H9 (cell line): ENCODE results near the gene DSN1. TPM values are rescaled to one million over a fixed set of nuclear protein-coding genes. Genes with fewer than 3 reads are reported as not detected.

ENCODE experiments used
- DNase-seq: peaks from one replicate; pipeline ENCODE4 v3.0.0-alpha.2; 2017
- H2AFZ ChIP-seq: one replicate; pipeline ENCODE4 v1.6.1; 2013; ENCODE audit warnings: mild to moderate bottlenecking, low read length, control low read depth, moderate library complexity
- H2AK5ac ChIP-seq: 2 replicates; pipeline ENCODE4 v1.6.1; 2013; ENCODE audit warnings: low read length, control low read depth, mixed read lengths; ENCODE audit not compliant: insufficient read length
- H2BK120ac ChIP-seq: one replicate; pipeline ENCODE4 v1.6.1; 2013; ENCODE audit warnings: low read depth, mild to moderate bottlenecking, low read length, control low read depth, inconsistent platforms; ENCODE audit not compliant: poor library complexity, severe bottlenecking
- H2BK12ac ChIP-seq: 2 replicates; pipeline ENCODE4 v1.6.1; 2013; ENCODE audit warnings: low read length, control low read depth, mixed read lengths, low read depth; ENCODE audit not compliant: insufficient read length
- H2BK15ac ChIP-seq: 2 replicates; pipeline ENCODE4 v1.6.1; 2013; ENCODE audit warnings: low read depth, low read length, control low read depth
- H2BK20ac ChIP-seq: one replicate; pipeline ENCODE4 v1.6.1; 2013; ENCODE audit warnings: low read depth, mild to moderate bottlenecking, low read length, control low read depth, inconsistent platforms; ENCODE audit not compliant: poor library complexity, severe bottlenecking
- H2BK5ac ChIP-seq: 2 replicates; pipeline ENCODE4 v1.6.1; 2013; ENCODE audit warnings: low read length, control low read depth, mixed read lengths; ENCODE audit not compliant: insufficient read length
- H3K14ac ChIP-seq: 2 replicates; pipeline ENCODE4 v1.6.1; 2013; ENCODE audit warnings: low read length, control low read depth; ENCODE audit not compliant: insufficient read depth
- H3K18ac ChIP-seq: 2 replicates; pipeline ENCODE4 v1.6.1; 2013; ENCODE audit warnings: low read depth, mild to moderate bottlenecking, mixed read lengths, low read length, control low read depth; ENCODE audit not compliant: insufficient read length
- H3K23ac ChIP-seq: 2 replicates; pipeline ENCODE4 v1.6.1; 2013; ENCODE audit warnings: low read length, control low read depth, mixed read lengths, low read depth; ENCODE audit not compliant: insufficient read length
- H3K23me2 ChIP-seq: 2 replicates; pipeline ENCODE4 v1.6.1; 2013; ENCODE audit warnings: low read depth, mild to moderate bottlenecking, mixed read lengths, low read length, control low read depth; ENCODE audit not compliant: insufficient read length, poor library complexity, severe bottlenecking
- H3K27ac ChIP-seq: 2 replicates; pipeline ENCODE4 v1.5.1; 2013; ENCODE audit warnings: low read length, control low read depth, mixed read lengths, low read depth; ENCODE audit not compliant: insufficient read length
- H3K27me3 ChIP-seq: 2 replicates; pipeline ENCODE4 v1.6.1; 2013; ENCODE audit warnings: low read length, control low read depth, inconsistent platforms; ENCODE audit not compliant: insufficient read depth
- H3K4ac ChIP-seq: 2 replicates; pipeline ENCODE4 v1.6.1; 2013; ENCODE audit warnings: low read depth, mild to moderate bottlenecking, control low read depth, inconsistent platforms, low read length, moderate library complexity
- H3K4me1 ChIP-seq: 2 replicates; pipeline ENCODE4 v1.6.1; 2013; ENCODE audit warnings: low read length, control low read depth, inconsistent platforms; ENCODE audit not compliant: insufficient read depth
- H3K4me2 ChIP-seq: 2 replicates; pipeline ENCODE4 v1.6.1; 2013; ENCODE audit warnings: low read length, control low read depth, mixed read lengths; ENCODE audit not compliant: insufficient read length, insufficient read depth
- H3K56ac ChIP-seq: 2 replicates; pipeline ENCODE4 v1.6.1; 2013; ENCODE audit warnings: low read depth, mild to moderate bottlenecking, mixed read lengths, low read length, control low read depth; ENCODE audit not compliant: insufficient read length
- H3K79me1 ChIP-seq: 2 replicates; pipeline ENCODE4 v1.6.1; 2013; ENCODE audit warnings: low read depth, mild to moderate bottlenecking, moderate library complexity, low read length, control low read depth, inconsistent platforms; ENCODE audit not compliant: insufficient read depth, poor library complexity, severe bottlenecking
- H3K79me2 ChIP-seq: 2 replicates; pipeline ENCODE4 v1.6.1; 2013; ENCODE audit warnings: low read length, control low read depth, inconsistent platforms; ENCODE audit not compliant: insufficient read depth
- H3K9ac ChIP-seq: 2 replicates; pipeline ENCODE4 v1.6.1; 2013; ENCODE audit warnings: low read length, control low read depth, mixed read lengths; ENCODE audit not compliant: insufficient read length; ENCODE audit errors: extremely low read depth
- H3K9me3 ChIP-seq: one replicate; pipeline ENCODE4 v1.6.1; 2013; ENCODE audit warnings: low read depth, low read length, inconsistent platforms; ENCODE audit not compliant: control insufficient read depth
- H3T11ph ChIP-seq: one replicate; pipeline ENCODE4 v1.6.1; 2013; ENCODE audit warnings: mild to moderate bottlenecking, low read length, control low read depth, inconsistent platforms
- H4K20me1 ChIP-seq: one replicate; pipeline ENCODE4 v1.6.1; 2013; ENCODE audit not compliant: control insufficient read depth, insufficient read length, insufficient read depth
- H4K5ac ChIP-seq: 2 replicates; pipeline ENCODE4 v1.6.1; 2013; ENCODE audit warnings: low read depth, mild to moderate bottlenecking, mixed read lengths, low read length, control low read depth; ENCODE audit not compliant: insufficient read length
- H4K8ac ChIP-seq: replicated peaks from 2 replicates; pipeline ENCODE4 v1.6.1; 2013; ENCODE audit warnings: low read length, control low read depth, mixed read lengths, low read depth; ENCODE audit not compliant: insufficient read length
- H4K91ac ChIP-seq: 2 replicates; pipeline ENCODE4 v1.6.1; 2013; ENCODE audit warnings: low read depth, mild to moderate bottlenecking, moderate library complexity, mixed read lengths, low read length, control low read depth; ENCODE audit not compliant: insufficient read length
- H3K27ac Mint-ChIP-seq, 3 experiments: 2 replicates in 2 of 3; 3 replicates in 1 of 3; pipeline ENCODE4 v1.8.0; 2020 to 2021; ENCODE audit warnings: mixed read lengths in 3 of 3, mild to moderate bottlenecking in 1 of 3, moderate library complexity in 1 of 3
- H3K27me3 Mint-ChIP-seq: 2 replicates; pipeline ENCODE4 v1.8.0; 2021; ENCODE audit warnings: low read depth, mild to moderate bottlenecking, moderate library complexity, mixed read lengths
- H3K36me3 Mint-ChIP-seq, 3 experiments: 2 replicates in 2 of 3; 3 replicates in 1 of 3; pipeline ENCODE4 v1.8.0; 2020 to 2021; ENCODE audit warnings: low read depth in 3 of 3, mixed read lengths in 3 of 3; ENCODE audit not compliant: insufficient read depth in 1 of 3
- H3K4me1 Mint-ChIP-seq, 2 experiments: 2 replicates each; pipeline ENCODE4 v1.8.0; 2020; ENCODE audit warnings: mixed read lengths in 2 of 2
- H3K4me3 Mint-ChIP-seq, 2 experiments: 2 replicates in 1 of 2; 3 replicates in 1 of 2; pipeline ENCODE4 v1.8.0; 2020 to 2021; ENCODE audit warnings: mild to moderate bottlenecking in 2 of 2, mixed read lengths in 2 of 2, moderate library complexity in 1 of 2
- H3K9me3 Mint-ChIP-seq, 2 experiments: 2 replicates in 1 of 2; 3 replicates in 1 of 2; pipeline ENCODE4 v1.8.0; 2020; ENCODE audit warnings: mild to moderate bottlenecking in 2 of 2, mixed read lengths in 2 of 2, moderate library complexity in 1 of 2
- WGBS: extraction: QIAGEN DNeasy Blood & Tissue Kit; methylation state at CpG from one replicate; pipeline ENCODE4 v1.1.7; 2013; ENCODE audit warnings: missing lambda C conversion rate, low lambda C conversion rate, mixed read lengths; ENCODE audit not compliant: insufficient read length; ENCODE audit errors: extremely low coverage; 5-methylcytosine and 5-hydroxymethylcytosine counted together
- total RNA-seq: library from RNA; stranded (reverse); gene quantifications from 2 replicates; pipeline ENCODE4 v1.2.1, GENCODE V29; 2021
- TF ChIP-seq, protein P1 (sequence below): fragments of 200-600 bp; sonication (generic); conservative IDR thresholded peaks from 3 replicates; pipeline ENCODE4 v1.8.0; 2021; ENCODE audit warnings: antibody characterized with exemption, mild to moderate bottlenecking

DSN1 gene
- total RNA-seq, 1 experiment from 2014 or later: 22.8 TPM

DNA sequence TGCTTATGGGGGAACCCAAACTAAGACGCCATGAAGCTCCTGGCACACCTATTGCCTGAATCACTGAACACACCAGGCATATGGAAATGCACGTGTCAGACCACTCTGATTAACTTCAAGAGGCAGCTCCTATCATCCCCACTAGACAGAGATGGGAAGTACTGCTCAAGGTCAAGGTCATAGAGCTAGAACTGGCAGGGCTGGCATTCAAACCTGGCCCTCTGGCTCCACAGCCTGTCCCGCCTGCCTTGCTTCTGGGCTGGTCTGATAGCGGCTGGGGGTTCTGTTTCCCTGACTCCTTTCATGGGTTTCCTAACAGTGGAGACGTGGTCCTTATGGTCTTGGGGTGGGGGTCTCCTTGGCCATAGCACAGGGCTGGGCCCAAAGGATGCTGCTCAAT, 22.6 kb upstream of the DSN1 start:
- H4K8ac ChIP-seq: no peak overlapping the region
- Mint-ChIP-seq H3K27me3 (no peaks in the 10 kb centered on the region), H3K36me3 (peaks cover 14 to 85% (median 81%) of the 10 kb centered on the region in 3 experiments; a peak in 6 of 7 replicates), H3K4me1 (peaks cover 0 to 8% of the 10 kb centered on the region in 2 experiments; a peak in 2 of 4 replicates), H3K9me3 (no peaks in the 10 kb centered on the region), H3K4me3 (no peak overlapping the region), H3K27ac (no peak overlapping the region; a peak in 1 of 7 replicates)
- no peak overlapping the region for H4K91ac ChIP-seq
- H3T11ph ChIP-seq: no peak overlapping the region
- H2BK20ac ChIP-seq: no peak overlapping the region
- no peak overlapping the region for H4K5ac ChIP-seq
- no peak overlapping the region for H2AFZ ChIP-seq
- H3K4me1 ChIP-seq: no peaks in the 10 kb centered on the region
- no peak overlapping the region for H3K56ac ChIP-seq
- no peak overlapping the region for H3K14ac ChIP-seq
- no peaks in the 10 kb centered on the region for H3K9me3 ChIP-seq
- no peak overlapping the region for H2AK5ac ChIP-seq
- no peaks in the 10 kb centered on the region for H3K27me3 ChIP-seq
- no peak overlapping the region for H2BK5ac ChIP-seq
- no peak for DNase-seq
- H2BK12ac ChIP-seq: no peak overlapping the region
- H3K27ac ChIP-seq: no peak overlapping the region
- H3K23ac ChIP-seq: no peak overlapping the region
- H3K4me2 ChIP-seq: no peak overlapping the region
- H3K23me2 ChIP-seq: no peaks in the 10 kb centered on the region
- no peaks in the 10 kb centered on the region for H3K79me2 ChIP-seq
- H3K4ac ChIP-seq: no peak overlapping the region
- no peaks in the 10 kb centered on the region for H4K20me1 ChIP-seq
- H3K18ac ChIP-seq: no peak overlapping the region
- H3K9ac ChIP-seq: no peak overlapping the region
- WGBS: no CpG with 5 or more reads among the region's 5 CpGs
- no peaks in the 10 kb centered on the region for H3K79me1 ChIP-seq
- H2BK120ac ChIP-seq: no peak overlapping the region
- no peak overlapping the region for H2BK15ac ChIP-seq
- TF ChIP-seq, protein P1, sequence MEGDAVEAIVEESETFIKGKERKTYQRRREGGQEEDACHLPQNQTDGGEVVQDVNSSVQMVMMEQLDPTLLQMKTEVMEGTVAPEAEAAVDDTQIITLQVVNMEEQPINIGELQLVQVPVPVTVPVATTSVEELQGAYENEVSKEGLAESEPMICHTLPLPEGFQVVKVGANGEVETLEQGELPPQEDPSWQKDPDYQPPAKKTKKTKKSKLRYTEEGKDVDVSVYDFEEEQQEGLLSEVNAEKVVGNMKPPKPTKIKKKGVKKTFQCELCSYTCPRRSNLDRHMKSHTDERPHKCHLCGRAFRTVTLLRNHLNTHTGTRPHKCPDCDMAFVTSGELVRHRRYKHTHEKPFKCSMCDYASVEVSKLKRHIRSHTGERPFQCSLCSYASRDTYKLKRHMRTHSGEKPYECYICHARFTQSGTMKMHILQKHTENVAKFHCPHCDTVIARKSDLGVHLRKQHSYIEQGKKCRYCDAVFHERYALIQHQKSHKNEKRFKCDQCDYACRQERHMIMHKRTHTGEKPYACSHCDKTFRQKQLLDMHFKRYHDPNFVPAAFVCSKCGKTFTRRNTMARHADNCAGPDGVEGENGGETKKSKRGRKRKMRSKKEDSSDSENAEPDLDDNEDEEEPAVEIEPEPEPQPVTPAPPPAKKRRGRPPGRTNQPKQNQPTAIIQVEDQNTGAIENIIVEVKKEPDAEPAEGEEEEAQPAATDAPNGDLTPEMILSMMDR: no peak
